ENCODE results near the gene MRLN.
"Not testable (repeated sequence)": the region's sequence is repeated elsewhere in the genome, so short reads cannot be mapped to it uniquely, and the experiment has no call there.

The MRLN gene

GRCh38 chr10:59753267-59753666 is at the start of gene MRLN:
MRLN (minus strand) TSS chr10:59753455.
- Mint-ChIP-seq H3K4me1 (ENCODE audit: low read depth) (no peaks in the 10 kb centered on the region), H3K4me3 (no peak within 1 kb of the TSS), H3K27me3 (peaks cover 19% of the 10 kb centered on the region)

GRCh38 chr10:59801171-59801570 is 47.9 kb upstream of the MRLN start:
- Mint-ChIP-seq H3K27ac (no peak overlapping the region), H3K27me3 (no peaks in the 10 kb centered on the region), H3K4me3 (no peak overlapping the region), H3K4me1 (ENCODE audit: low read depth) (no peaks in the 10 kb centered on the region), H3K36me3 (ENCODE audit: low read depth) (peaks cover 87% of the 10 kb centered on the region), H3K9me3 (no peaks in the 10 kb centered on the region)

More at GRCh38 chr10:59753267-59753666, at the start of gene MRLN:
- H3K9me3 Mint-ChIP-seq, result no peaks in the 10 kb centered on the region
- no peak within 1 kb of the TSS for H3K27ac Mint-ChIP-seq
- no peaks in the 10 kb centered on the region for H3K36me3 Mint-ChIP-seq (ENCODE audit: low read depth)

- Mint-ChIP-seq H3K27me3 (no peaks in the 10 kb centered on the region), H3K9me3 (no peaks in the 10 kb centered on the region), H3K27ac (no peak overlapping the region), H3K4me1 (ENCODE audit: low read depth) (no peaks in the 10 kb centered on the region), H3K36me3 (ENCODE audit: low read depth) (peaks cover 85% of the 10 kb centered on the region), H3K4me3 (no peak overlapping the region)
Observed at GRCh38 chr10:59799421-59799820, 46.2 kb upstream of the MRLN start.

GRCh38 chr10:59793919-59794318 is 40.7 kb upstream of the MRLN start:
- no peak overlapping the region for H3K27ac Mint-ChIP-seq
- H3K9me3 Mint-ChIP-seq, result no peaks in the 10 kb centered on the region
- H3K4me3 Mint-ChIP-seq, result no peak overlapping the region
- H3K36me3 Mint-ChIP-seq (ENCODE audit: low read depth), result peaks cover 74% of the 10 kb centered on the region
- H3K4me1 Mint-ChIP-seq (ENCODE audit: low read depth), result no peaks in the 10 kb centered on the region
- no peaks in the 10 kb centered on the region for H3K27me3 Mint-ChIP-seq

DNA sequence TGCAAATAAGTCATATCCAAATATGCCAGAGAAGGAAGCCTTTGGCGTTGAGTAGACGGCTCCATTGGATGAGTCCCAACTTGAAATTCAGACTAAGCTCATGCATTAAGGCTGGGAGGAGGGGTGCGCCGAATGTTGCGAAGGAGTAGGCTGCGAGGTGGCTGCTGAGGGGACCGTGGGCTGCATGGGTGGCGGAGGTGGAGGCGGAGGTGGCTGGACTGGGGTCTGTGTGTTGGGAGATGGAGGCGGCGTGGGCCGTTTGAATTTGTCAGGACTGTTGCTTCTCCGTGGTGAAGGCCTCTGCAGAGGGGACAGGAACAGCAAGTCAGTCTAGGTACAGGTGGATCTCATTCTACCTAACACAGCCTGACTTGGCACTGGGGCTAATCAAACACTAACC is 39.6 kb upstream of the MRLN start:
- Mint-ChIP-seq H3K4me1 (ENCODE audit: low read depth) (no peaks in the 10 kb centered on the region), H3K9me3 (no peaks in the 10 kb centered on the region), H3K4me3 (no peak overlapping the region), H3K36me3 (ENCODE audit: low read depth) (peaks cover 72% of the 10 kb centered on the region), H3K27ac (no peak overlapping the region), H3K27me3 (no peaks in the 10 kb centered on the region)

DNA sequence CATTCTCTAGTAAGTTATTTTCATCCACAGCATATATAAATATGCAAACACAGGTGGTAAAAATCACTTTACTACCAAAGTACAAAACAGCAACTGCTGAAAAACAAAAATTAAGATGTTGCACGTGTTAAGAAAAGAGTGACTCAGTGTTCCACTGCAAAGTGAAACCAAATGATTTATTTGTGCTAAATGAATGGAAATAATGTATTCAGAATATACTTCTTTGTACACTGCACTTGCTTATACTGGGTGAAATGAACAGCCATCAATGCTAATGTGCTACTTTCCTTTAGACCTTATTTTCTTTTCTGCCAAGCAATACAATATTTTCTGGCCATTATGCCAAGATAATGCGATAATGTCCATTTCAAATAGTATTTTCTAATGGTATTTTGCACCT is 38.3 kb upstream of the MRLN start:
- Mint-ChIP-seq H3K4me1 (ENCODE audit: low read depth) (no peaks in the 10 kb centered on the region), H3K9me3 (no peaks in the 10 kb centered on the region), H3K27ac (peak overlapping the region; percentile 26), H3K27me3 (no peaks in the 10 kb centered on the region), H3K36me3 (ENCODE audit: low read depth) (peaks cover 67% of the 10 kb centered on the region), H3K4me3 (no peak overlapping the region)

DNA sequence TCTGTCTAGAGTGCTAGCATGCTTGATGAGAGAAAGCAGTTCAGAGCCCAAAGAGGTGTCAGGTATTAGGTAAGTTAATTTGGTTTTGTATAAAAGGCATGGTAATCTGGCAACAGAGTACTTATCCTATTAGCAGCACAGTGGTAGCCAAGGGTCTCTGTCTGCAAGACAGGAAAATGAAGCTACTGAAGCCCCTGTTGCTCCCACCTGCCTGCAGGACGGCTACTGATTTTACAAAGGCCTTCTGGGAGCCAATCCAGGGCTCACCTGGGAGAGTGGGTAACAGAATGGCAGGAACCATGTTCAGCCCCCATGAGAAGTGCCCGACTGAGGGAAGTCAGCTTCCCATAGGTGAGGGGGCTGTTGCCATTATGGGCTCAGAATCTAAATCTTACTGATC is 36.8 kb upstream of the MRLN start:
- H3K4me3 Mint-ChIP-seq; H3K4me1 Mint-ChIP-seq (ENCODE audit: low read depth); H3K27ac Mint-ChIP-seq; H3K27me3 Mint-ChIP-seq; H3K9me3 Mint-ChIP-seq: not testable (repeated sequence)
- H3K36me3 Mint-ChIP-seq (ENCODE audit: low read depth), result peaks cover 60% of the 10 kb centered on the region

GRCh38 chr10:59788914-59789313 is 35.7 kb upstream of the MRLN start:
- peaks cover 49% of the 10 kb centered on the region for H3K36me3 Mint-ChIP-seq (ENCODE audit: low read depth)
- not testable (repeated sequence) for H3K27me3 Mint-ChIP-seq; H3K4me3 Mint-ChIP-seq; H3K27ac Mint-ChIP-seq; H3K4me1 Mint-ChIP-seq (ENCODE audit: low read depth); H3K9me3 Mint-ChIP-seq

DNA sequence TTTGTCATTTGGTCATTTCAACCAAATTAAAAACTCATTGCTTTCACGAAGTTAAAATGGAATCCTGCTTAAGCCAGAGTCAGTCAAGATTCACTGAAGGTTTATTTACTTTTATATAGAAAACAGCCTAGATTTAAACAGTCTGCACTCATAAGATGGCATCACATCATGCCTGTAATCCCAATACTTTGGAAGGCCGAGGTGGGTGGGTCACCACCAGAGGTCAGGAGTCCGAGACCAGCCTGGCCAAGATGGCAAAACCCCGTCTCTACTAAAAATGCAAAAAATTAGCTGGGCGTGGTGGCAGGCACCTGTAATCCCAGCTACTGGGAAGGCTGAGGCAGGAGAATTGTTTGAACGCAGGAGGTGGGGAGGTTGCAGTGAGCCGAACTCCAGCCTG is 33.8 kb upstream of the MRLN start:
- H3K4me3 Mint-ChIP-seq; H3K4me1 Mint-ChIP-seq (ENCODE audit: low read depth); H3K27me3 Mint-ChIP-seq; H3K27ac Mint-ChIP-seq; H3K9me3 Mint-ChIP-seq: not testable (repeated sequence)
- peaks cover 32% of the 10 kb centered on the region for H3K36me3 Mint-ChIP-seq (ENCODE audit: low read depth)

DNA sequence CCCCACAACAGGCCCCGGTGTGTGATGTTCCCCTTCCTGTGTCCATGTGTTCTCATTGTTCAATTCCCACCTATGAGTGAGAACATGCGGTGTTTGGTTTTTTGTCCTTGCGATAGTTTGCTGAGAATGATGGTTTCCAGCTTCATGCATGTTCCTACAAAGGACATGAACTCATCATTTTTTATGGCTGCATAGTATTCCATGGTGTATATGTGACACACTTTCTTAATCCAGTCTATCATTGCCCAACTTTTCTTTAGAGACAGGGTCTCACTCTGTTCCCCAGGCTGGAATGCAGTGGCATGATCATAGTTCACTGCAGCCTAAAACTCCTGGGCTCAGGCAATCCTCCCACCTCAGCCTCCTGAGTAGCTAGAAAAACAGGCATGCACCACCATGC is 32.2 kb upstream of the MRLN start:
- H3K9me3 Mint-ChIP-seq; H3K27me3 Mint-ChIP-seq; H3K4me1 Mint-ChIP-seq (ENCODE audit: low read depth); H3K4me3 Mint-ChIP-seq; H3K27ac Mint-ChIP-seq: not testable (repeated sequence)
- H3K36me3 Mint-ChIP-seq (ENCODE audit: low read depth), result peaks cover 23% of the 10 kb centered on the region

DNA sequence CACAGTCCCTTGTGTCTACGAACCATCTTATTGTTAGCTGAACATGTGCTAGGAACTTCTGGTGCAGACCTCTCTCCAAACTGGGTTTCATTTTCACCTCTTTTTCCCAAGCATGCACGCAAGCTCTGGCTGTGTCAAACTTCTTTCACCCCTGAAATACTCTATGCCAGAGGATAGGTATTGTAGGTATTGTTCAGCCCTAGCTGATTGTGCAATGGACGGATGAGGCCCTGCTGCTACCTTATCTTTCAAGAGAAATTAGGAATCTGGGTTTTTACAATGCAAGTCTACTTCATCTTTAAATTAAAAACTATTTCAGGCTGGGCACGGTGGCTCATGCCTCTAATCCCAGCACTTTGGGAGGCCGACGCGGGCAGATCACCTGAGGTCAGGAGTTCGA is 28.3 kb upstream of the MRLN start:
- H3K9me3 Mint-ChIP-seq, result no peaks in the 10 kb centered on the region
- H3K27me3 Mint-ChIP-seq, result no peaks in the 10 kb centered on the region
- H3K27ac Mint-ChIP-seq, result no peak overlapping the region
- peaks cover 4% of the 10 kb centered on the region for H3K36me3 Mint-ChIP-seq (ENCODE audit: low read depth)
- no peak overlapping the region for H3K4me3 Mint-ChIP-seq
- no peaks in the 10 kb centered on the region for H3K4me1 Mint-ChIP-seq (ENCODE audit: low read depth)

- Mint-ChIP-seq H3K27ac (no peak overlapping the region), H3K9me3 (no peaks in the 10 kb centered on the region), H3K4me1 (ENCODE audit: low read depth) (no peaks in the 10 kb centered on the region), H3K27me3 (no peaks in the 10 kb centered on the region), H3K4me3 (no peak overlapping the region), H3K36me3 (ENCODE audit: low read depth) (no peaks in the 10 kb centered on the region)
Observed at GRCh38 chr10:59779756-59780533, 26.7 kb upstream of the MRLN start.

GRCh38 chr10:59774451-59774850 is 21.2 kb upstream of the MRLN start:
- H3K9me3 Mint-ChIP-seq, result peaks cover 4% of the 10 kb centered on the region
- H3K27me3 Mint-ChIP-seq, result no peaks in the 10 kb centered on the region
- H3K4me3 Mint-ChIP-seq, result no peak overlapping the region
- no peaks in the 10 kb centered on the region for H3K4me1 Mint-ChIP-seq (ENCODE audit: low read depth)
- H3K27ac Mint-ChIP-seq, result no peak overlapping the region
- no peaks in the 10 kb centered on the region for H3K36me3 Mint-ChIP-seq (ENCODE audit: low read depth)

DNA sequence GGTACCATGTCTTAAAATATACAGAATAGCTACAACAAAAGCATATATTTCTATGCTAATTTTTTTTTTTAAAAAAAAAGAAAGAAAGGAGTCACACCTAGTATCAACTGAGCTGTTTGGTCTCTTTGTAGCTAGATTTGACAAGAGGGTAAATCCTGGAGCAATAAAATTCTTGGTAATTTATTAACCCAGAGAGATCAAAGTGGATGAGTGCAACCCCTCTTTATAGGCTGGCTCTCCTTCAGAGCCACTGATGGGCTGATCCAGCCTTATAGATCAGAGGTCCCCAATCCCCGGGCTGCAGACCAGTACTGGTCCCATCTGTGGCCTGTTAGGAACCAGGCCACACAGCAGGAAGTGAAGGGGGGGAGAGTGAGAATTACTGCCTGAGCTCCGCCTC is 19.8 kb upstream of the MRLN start:
- H3K27ac Mint-ChIP-seq, result no peak overlapping the region
- H3K4me1 Mint-ChIP-seq (ENCODE audit: low read depth), result no peaks in the 10 kb centered on the region
- peaks cover 4% of the 10 kb centered on the region for H3K9me3 Mint-ChIP-seq
- no peak overlapping the region for H3K4me3 Mint-ChIP-seq
- no peaks in the 10 kb centered on the region for H3K36me3 Mint-ChIP-seq (ENCODE audit: low read depth)
- H3K27me3 Mint-ChIP-seq, result no peaks in the 10 kb centered on the region

DNA sequence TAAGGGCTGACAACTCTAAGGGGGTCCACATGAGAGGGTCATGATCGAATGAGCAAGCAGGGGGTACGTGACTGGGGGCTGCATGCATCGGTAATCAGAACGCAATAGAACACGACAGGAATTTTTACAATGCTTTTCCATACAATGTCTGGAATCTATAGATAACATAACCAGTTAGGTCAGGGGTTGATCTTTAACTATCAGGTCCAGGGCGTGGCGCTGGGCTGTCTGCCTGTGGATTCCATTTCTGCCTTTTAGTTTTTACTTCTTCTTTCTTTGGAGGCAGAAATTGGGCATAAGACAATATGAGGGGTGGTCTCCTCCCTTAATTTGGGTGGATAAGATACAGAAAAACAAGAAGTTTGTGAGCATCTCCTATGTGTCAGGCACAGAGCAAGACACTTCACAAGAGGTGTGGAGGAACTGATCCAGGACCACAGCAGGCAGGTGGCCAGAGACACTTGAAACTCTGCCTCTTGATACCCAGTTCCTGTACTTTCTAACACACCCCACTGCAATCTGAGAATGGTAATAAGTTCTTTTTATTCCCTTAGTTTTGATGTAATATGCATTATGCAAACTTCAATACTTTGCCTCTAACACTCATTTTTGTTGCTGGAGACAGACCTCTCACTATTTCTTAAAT is 18.0 kb upstream of the MRLN start:
- no peaks in the 10 kb centered on the region for H3K4me1 Mint-ChIP-seq (ENCODE audit: low read depth)
- H3K36me3 Mint-ChIP-seq (ENCODE audit: low read depth), result no peaks in the 10 kb centered on the region
- no peaks in the 10 kb centered on the region for H3K27me3 Mint-ChIP-seq
- peaks cover 4% of the 10 kb centered on the region for H3K9me3 Mint-ChIP-seq
- H3K27ac Mint-ChIP-seq, result no peak overlapping the region
- no peak overlapping the region for H3K4me3 Mint-ChIP-seq

DNA sequence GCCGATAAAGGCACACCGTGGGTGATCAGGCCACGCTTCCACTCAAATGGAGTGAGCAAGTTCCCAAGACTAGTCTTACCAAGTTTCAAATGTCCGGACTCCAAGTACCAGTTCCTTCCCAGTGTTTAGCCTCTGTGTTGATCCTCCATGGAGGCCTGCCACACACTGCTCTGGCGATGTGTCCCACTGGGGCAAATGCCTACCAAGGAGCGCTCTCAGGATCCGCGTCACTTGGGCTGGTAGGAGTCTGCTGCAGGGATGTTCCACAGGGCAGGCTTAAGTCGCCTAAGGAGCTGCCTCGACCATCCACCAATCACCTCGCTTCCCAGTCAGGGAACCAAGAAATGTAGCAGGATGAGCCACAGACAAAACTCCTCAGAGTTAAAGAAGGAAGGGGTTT is 17.4 kb upstream of the MRLN start:
- no peaks in the 10 kb centered on the region for H3K4me1 Mint-ChIP-seq (ENCODE audit: low read depth)
- peaks cover 4% of the 10 kb centered on the region for H3K9me3 Mint-ChIP-seq
- no peaks in the 10 kb centered on the region for H3K36me3 Mint-ChIP-seq (ENCODE audit: low read depth)
- no peak overlapping the region for H3K4me3 Mint-ChIP-seq
- no peak overlapping the region for H3K27ac Mint-ChIP-seq
- H3K27me3 Mint-ChIP-seq, result no peaks in the 10 kb centered on the region

Data from stimulated activated naive CD8-positive, alpha-beta T cell treated with anti-CD3 and anti-CD28 coated beads, Interleukin-15, Interleukin-2, amounts not matched to agents 100 ng/mL and 50 ng/mL, for 24 hours (primary cell).